Coronary artery (tissue), 2 donors: ENCODE data around the gene TAOK1.

Source experiments
- DNase-seq: peaks from one replicate; pipeline ENCODE4 v3.0.0-alpha.2; 2017; ENCODE audit warnings: low spot score
- H3K27ac ChIP-seq, 2 donors: fragments of 200-600 bp; sonication (generic); one replicate each; pipeline ENCODE4 v1.5.1; 2016 to 2019
- H3K4me3 ChIP-seq: fragments of 200-600 bp; sonication (generic); 2 replicates; pipeline ENCODE4 v1.5.1; 2016; ENCODE audit warnings: mild to moderate bottlenecking, moderate library complexity
- CTCF ChIP-seq: fragments of 200-600 bp; sonication (generic); IDR thresholded peaks from one replicate; pipeline ENCODE4 v1.5.1; 2019; ENCODE audit warnings: antibody characterized with exemption

TAOK1 gene

GRCh38 chr17:29565643-29566472, 175.7 kb downstream of the TAOK1 start:
- Histone ChIP-seq H3K27ac (peak overlapping the region; percentile 3 to 98), H3K4me3 (peak overlapping the region; percentile 91)
- DNase-seq, result peak; percentile 74
- no peak for TF ChIP-seq CTCF

GRCh38 chr17:29566473-29567303, 176.5 kb downstream of the TAOK1 start, which contains the start of gene ABHD15:
Gene ABHD15 (minus strand): TSS chr17:29567037. CDS start chr17:29566966, 71 bp downstream.
- Histone ChIP-seq H3K4me3 (peak within 1 kb of the TSS; percentile 91), H3K27ac (peak within 1 kb of the TSS; percentile 51 to 98)
- no peak for TF ChIP-seq CTCF
- DNase-seq, result peak; percentile 84

GRCh38 chr17:29567304-29567553, 177.1 kb downstream of the TAOK1 start:
- Histone ChIP-seq H3K27ac (peak overlapping the region; percentile 51 to 98), H3K4me3 (peak overlapping the region; percentile 91)
- DNase-seq, result no peak
- no peak for TF ChIP-seq CTCF

- peak overlapping the region; percentile 91 for H3K4me3 ChIP-seq
- peak overlapping the region; percentile 51 to 98 for H3K27ac ChIP-seq
- peak; percentile 31 for TF ChIP-seq CTCF
- DNase-seq, result peak; percentile 87
Measured at GRCh38 chr17:29567554-29568330, 177.6 kb downstream of the TAOK1 start.

GRCh38 chr17:29568331-29569244, 178.4 kb downstream of the TAOK1 start, which contains the start of gene TP53I13:
Gene TP53I13 (plus strand): TSS chr17:29568701. CDS start chr17:29568759, 58 bp downstream.
- no peak for TF ChIP-seq CTCF
- DNase-seq, result peak; percentile 83
- peak within 1 kb of the TSS; percentile 57 to 98 for H3K27ac ChIP-seq
- H3K4me3 ChIP-seq, result peak within 1 kb of the TSS; percentile 91
